Glomerular visceral epithelial cell (primary cell): ENCODE measurements around the gene KIN.
"Not testable (repeated sequence)": the region's sequence is repeated elsewhere in the genome, so short reads cannot be mapped to it uniquely, and the experiment has no call there.

Source experiments
- DNase-seq: peaks from one replicate; pipeline ENCODE4 v3.0.0-alpha.2; 2016; ENCODE audit errors: extremely low spot score

Gene KIN

DNA sequence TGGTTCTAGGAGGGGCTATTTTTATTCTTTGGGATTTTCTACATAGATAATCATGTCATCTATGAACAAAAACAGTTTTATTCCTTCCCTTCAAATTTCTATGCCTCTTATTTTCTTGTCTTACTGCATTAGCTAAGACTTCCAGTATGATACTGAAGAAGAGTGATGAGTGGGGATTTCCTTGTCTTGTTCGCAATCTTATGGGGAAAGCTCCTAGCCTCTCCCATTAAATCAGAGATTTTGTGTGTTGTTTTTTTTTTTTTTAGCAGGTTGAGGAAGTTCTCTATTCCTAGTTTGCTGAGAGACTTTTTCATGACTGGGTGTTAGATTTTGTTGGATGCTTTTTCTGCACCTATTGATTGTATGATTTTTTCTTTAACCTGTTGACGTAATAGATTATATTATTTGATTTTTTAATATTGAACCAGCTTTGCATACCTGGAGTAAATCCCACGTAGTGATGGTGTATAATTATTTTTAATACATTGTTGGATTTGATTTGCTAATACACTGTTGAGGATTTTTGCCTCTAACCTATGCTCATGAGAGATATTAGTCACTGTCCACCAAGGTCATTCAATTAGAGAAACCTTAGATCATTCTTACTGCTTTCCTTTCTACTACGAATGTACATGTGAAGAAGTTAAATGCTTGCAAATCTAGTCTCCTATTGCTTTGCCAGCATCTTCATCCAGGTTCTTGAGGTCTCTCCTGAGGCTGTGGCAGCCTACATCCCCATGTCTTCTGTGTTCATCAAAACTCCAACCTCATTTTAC, 6.6 kb upstream of the KIN start:
- DNase-seq: no peak

DNA sequence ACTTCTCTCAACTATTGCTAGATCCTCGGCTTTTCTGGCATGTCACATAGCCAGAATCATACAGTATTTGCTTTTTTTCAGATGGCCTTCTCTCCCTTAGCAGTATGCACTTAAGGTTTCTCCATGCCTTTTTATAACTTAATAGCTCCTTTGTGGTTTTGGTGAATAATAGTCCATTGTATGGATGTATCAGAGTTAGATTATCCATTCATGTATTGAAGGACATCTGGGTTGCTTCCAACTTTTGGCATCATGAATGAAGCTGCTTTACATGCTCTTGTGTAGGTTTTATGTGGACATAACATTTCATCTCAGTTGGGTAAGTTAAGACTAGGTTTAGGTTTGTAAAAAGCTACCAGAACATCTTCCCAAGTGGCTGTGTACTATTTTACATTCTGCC, 4.7 kb upstream of the KIN start:
- no peak for DNase-seq

GRCh38 chr10:7789390-7789789, 1.6 kb upstream of the KIN start:
- peak; percentile 34 for DNase-seq

GRCh38 chr10:7788639-7789286, 970 bp upstream of the KIN start:
- DNase-seq: peak; percentile 35

DNA sequence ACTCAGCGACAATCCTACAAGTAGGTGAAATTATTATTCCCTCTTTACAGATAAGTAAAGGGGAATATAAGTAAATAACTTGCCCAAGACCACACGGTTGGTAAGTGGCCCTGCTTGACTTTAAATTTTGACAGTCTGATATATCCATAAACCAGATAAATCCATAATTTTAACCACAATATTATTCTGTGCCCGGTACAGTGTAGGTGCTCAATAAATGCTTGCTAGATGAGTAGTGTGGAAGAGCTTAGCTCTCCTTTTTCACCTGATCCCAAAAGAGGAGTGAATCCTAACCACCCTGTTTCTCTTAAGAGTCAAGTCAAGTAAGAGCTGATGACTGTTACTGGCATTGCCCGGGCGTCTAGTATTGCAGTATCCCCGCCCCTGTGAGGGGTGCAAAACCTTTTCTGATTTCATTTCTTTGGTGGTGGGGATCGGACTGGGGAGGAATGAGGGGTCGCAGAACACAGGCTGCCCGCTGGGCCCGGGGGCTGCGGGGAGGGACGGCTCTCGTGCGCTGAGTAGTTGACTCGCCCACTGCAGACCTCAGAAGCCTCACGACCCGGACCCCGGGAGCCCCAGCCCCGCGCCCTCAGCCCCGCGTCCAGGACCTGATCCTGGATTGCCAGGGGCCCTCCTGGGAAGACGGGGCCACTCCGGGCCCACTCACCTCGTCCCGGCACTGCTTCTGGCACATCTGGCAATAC, 490 bp downstream of the KIN start:
- peak; percentile 11 for DNase-seq

- no peak for DNase-seq
Observed at GRCh38 chr10:7786430-7786829, 1.4 kb downstream of the KIN start.

DNA sequence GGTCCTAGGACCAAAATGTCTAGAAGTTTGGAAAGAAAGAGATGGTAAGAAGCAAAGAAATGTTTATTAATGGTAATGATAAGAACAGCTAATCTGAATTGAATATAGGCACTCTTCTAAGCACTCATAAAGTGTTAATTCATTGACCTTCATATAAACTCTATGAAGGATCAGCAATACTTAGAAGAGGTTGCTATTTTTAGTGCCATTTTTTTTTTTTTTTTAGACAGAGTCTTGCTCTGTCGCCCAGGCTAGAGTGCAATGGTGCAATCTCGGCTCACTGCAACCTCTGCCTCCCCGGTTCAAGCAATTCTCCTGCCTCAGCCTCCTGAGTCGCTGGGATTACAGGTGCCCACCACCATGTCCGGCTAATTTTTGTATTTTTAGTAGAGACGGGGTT, 5.6 kb downstream of the KIN start:
- DNase-seq: not testable (repeated sequence)

- no peak for DNase-seq
Observed at GRCh38 chr10:7776777-7777176, 11.0 kb downstream of the KIN start.

- DNase-seq: no peak
Observed at GRCh38 chr10:7773845-7774801, 13.7 kb downstream of the KIN start.

GRCh38 chr10:7768417-7768816, 19.4 kb downstream of the KIN start:
- DNase-seq: no peak

DNA sequence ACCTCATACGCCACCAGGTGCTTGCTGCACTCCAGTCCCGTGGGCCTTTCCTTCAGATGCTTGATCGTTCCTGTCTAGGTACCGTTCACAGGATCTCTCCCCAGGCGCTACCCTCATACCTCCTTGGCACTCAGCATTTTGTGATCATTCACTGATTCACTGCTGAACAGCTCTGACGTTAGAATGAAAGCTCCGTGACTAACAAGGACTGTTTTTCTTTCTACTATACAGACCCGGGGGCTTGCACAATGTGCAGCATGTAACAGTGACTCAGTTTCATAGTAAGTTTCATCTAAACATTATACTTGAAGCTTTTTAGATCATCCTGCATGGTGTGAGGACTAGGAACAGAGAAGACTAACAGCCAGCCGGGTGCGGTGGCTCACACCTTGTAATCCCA, 20.6 kb downstream of the KIN start:
- no peak for DNase-seq

DNA sequence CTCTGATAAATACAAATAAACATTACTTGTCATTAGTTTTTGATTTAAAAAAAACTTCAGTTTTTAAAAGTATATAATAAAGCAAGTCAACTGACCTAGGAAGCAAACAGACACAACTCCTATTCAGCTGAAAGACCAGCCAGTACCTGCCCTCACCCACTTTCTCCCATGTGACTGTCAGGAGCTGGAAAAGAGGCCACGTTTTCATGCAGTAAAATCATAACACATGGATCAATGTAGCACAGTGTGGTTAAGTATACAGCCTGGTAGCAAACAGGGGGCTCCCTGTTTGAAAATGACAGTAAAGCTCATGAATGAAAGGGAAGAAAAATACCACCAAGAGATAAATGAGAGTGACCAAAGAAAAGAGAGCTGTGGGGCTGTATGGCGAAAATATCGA, 21.6 kb downstream of the KIN start:
- DNase-seq: no peak

DNA sequence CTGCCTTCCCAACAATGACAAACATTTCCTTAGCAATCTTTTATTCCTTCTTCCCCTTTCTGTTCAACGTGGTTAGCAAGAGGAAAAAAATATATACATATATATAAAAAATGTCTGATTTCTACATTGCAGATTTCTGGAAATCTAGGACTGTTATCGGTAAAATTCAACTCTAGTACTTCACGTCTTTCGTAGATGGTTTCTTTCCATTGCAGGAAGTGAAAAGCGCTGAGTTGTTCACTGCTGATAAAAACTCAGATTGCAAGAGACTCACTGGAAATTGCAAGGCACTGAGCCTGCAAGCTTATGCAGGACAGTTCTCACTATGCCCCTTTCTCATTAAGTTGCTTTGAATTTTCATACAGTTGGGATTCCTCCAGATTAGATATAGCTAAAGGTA, 23.9 kb downstream of the KIN start:
- DNase-seq: no peak

DNA sequence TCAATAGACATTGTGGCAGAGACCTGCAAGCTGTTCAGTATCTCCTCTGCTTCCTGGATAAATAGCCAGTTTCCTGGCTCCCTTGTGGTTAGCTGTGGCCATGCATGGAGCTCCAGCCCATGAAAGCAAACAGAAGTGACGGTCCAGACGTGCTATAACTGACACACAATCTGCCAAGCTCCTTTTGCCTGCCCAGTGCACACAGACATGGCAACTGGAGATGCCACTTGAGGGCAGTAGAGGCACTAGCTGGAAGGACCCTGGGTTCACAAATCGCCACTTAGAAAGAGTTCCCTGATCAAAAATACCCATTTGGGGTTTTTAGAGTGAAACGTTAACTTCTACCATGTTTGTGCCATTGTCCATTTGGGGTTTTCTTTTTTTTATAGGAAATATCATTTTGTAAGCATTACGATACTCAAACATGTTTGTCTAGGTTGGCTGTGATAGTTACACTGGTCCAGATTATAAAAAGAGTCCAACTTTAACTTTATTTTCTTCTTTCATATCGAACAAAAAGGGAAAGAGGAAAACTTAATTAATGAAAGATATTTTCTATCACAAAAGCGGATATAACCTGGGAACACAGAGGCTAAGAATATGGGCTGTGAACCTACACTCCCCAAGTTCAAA, 31.3 kb downstream of the KIN start:
- DNase-seq: peak; percentile 25

- no peak for DNase-seq
Observed at GRCh38 chr10:7755103-7755502, 32.7 kb downstream of the KIN start.

- DNase-seq: no peak
Observed at GRCh38 chr10:7752251-7752650, 35.5 kb downstream of the KIN start.

DNA sequence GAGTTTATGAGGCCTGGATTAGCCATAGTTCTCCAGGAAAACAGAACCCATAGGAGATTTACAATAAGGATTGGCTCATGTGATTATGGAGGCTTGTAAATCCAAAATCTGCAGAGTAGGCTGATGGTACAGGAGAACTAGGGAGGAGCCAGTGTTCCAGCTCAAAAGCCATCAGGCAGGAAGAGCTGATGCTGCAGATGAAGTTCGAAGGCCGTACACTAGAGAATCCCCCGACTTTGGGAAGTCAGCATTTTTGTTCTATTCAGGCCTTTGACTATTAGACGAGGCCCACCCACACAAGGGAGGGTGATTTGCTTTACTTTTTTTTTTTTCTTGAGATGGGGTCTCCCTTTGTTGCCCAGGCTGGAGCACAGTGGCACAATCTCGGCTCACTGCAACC, 37.6 kb downstream of the KIN start:
- DNase-seq: no peak

DNA sequence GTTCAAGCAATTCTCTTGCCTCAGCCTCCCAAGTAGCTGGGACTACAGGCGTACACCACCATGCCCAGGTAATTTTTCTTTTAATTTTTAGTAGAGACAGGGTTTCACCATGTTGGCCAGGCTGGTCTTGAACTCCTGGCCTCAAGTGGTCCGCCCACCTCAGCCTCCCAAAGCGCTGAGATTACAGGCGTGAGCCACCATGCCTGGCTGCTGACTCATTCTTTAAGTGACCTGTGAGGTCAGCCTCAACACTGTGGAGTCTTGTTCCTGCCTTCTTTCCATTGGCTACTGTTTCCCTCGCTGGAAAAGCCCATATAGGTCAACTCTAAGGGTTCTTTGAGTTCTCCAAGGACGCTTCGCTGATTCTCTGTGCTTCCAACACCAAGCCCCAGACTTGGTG, 39.2 kb downstream of the KIN start:
- DNase-seq: not testable (repeated sequence)

DNA sequence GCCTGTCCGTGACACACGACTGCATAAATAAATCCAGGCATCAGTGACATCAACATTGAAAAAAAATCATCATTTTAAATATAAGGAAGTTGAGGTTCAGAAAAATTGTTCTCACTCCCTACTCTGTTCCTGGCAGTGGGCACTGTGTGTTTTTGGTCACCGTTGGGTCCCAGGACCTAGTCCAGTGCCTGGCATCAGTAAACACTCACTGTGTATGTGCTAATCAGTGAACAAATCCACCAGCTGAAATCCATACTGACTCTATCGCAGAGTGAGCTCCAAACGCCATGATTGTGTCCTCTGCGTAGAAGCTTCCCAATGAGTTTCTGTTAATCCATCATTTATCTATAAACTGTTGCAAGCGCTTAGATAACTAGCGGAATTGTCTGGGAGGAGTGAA, 43.5 kb downstream of the KIN start:
- DNase-seq: no peak

DNA sequence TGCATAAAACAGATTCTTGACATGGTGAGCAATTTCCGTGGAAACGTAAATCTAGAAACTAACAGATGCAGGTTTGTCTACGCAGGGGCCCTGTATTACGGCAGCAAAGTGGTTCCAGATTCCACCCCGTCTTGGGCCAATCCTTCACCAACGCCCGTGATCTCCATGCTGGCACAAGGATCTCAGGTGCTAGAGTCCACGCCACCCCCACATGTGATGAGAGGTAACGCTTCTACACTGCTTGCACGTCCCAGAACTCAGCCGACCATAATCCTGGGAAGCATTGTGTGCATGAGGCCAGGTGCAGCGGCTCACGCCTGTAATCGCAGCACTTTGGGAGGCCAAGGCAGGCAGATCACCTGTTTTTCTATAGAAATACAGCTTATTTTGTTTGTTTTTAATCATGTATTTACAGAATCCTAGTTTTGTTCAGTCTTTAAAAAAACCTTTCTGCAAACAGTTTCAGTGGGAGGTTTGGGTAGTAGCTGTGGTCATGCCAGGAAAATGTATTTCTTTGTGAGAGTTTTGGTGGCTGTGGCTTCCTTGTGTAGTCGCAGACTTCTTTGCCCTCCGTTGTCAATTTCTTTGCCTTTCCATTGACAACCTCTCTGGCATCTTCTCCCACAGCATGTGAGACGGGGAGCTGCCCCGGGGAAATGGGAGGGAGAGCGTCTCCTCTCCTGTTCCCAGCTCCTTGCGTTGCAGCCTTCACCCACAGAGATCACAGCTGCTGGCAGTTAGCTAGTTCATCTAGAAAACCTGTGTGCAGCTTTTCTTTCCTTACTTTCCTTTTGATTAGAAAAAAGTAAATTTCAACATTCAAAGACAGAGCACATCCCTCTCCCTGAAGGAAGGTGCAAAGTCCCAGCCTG, 49.0 kb downstream of the KIN start:
- DNase-seq: no peak
